ENCODE data around the gene MRPS27.

DNA sequence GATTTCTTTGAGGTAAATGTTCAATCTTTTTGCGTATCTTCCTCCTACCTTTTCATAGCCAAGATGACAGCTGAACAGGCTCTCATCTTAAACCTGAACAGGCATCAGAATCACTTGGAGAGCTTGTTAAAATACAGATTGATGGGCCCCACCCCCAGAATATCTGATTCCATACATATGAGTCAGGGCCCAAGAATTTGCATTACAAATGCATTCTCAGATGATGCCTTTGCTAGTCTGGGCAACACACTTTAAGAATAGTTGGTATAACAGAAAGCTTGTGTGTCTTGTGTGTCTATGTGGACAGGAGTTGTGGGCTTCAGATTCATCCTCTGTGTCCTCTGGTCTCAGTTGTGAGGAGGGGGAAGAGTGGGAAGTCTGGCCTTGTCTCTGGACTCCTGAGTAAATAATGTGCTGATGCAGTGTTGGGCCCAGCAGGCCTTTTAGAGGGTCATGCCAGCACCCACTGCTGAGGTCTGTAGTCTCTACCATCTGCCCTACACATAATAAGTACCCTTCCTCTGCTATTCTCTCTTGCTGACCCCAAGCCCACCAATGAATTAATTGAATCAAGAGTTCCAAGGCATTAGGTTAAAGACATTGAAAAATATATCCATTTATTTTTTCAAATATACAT, 43.2 kb upstream of the MRPS27 start:
- TF ChIP-seq, protein P1, sequence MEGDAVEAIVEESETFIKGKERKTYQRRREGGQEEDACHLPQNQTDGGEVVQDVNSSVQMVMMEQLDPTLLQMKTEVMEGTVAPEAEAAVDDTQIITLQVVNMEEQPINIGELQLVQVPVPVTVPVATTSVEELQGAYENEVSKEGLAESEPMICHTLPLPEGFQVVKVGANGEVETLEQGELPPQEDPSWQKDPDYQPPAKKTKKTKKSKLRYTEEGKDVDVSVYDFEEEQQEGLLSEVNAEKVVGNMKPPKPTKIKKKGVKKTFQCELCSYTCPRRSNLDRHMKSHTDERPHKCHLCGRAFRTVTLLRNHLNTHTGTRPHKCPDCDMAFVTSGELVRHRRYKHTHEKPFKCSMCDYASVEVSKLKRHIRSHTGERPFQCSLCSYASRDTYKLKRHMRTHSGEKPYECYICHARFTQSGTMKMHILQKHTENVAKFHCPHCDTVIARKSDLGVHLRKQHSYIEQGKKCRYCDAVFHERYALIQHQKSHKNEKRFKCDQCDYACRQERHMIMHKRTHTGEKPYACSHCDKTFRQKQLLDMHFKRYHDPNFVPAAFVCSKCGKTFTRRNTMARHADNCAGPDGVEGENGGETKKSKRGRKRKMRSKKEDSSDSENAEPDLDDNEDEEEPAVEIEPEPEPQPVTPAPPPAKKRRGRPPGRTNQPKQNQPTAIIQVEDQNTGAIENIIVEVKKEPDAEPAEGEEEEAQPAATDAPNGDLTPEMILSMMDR (IDR thresholded peaks at IDR 0.05): no peak
- TF ChIP-seq POLR2AphosphoS5 (IDR thresholded peaks at IDR 0.05) (no peak), EP300 (IDR thresholded peaks at IDR 0.05) (no peak), POLR2A (IDR thresholded peaks at IDR 0.05) (no peak)
